Activated T-helper 1 cell treated with anti-CD3 and anti-CD28 coated beads, Interleukin-12 subunit alpha, Interleukin-12 subunit beta, Interleukin-2, Interleukin-4 antibody, amounts not matched to agents 30 ng/mL and 10 ng/mL and 1 ng/mL, durations not matched to agents 14 hours and 24 hours and 36 hours (primary cell): ENCODE results near the gene IYD. TPM values are rescaled to one million over a fixed set of nuclear protein-coding genes. Genes with fewer than 3 reads are reported as not detected.

Experiments
- DNase-seq: peaks from one replicate; pipeline ENCODE4 v3.0.0; 2021; ENCODE audit warnings: low spot score
- H3K27ac Mint-ChIP-seq: one replicate; pipeline ENCODE4 v1.8.0; 2021; ENCODE audit warnings: mild to moderate bottlenecking, mixed read lengths
- H3K27me3 Mint-ChIP-seq: one replicate; pipeline ENCODE4 v1.8.0; 2022; ENCODE audit warnings: mild to moderate bottlenecking, moderate library complexity, mixed read lengths; ENCODE audit not compliant: insufficient read depth
- H3K36me3 Mint-ChIP-seq: one replicate; pipeline ENCODE4 v1.8.0; 2021; ENCODE audit warnings: low read depth, mixed read lengths
- H3K4me1 Mint-ChIP-seq: one replicate; pipeline ENCODE4 v1.8.0; 2021; ENCODE audit warnings: low read depth, mixed read lengths
- H3K4me3 Mint-ChIP-seq: one replicate; pipeline ENCODE4 v1.8.0; 2021; ENCODE audit warnings: mild to moderate bottlenecking, moderate library complexity, mixed read lengths
- H3K9me3 Mint-ChIP-seq: one replicate; pipeline ENCODE4 v1.8.0; 2021; ENCODE audit warnings: mixed read lengths
- intact Hi-C: fragments of 100-400 bp; cut with micrococcal nuclease; formaldehyde crosslinking; loops from one replicate; pipeline ENCODE4 v1.15.1; 2024
- total RNA-seq: library from RNA; stranded (reverse); gene quantifications from 2 replicates; pipeline ENCODE4 v1.2.3, GENCODE V29; 2022

The IYD gene
- total RNA-seq, 1 donor from 2014 or later = not detected

DNA sequence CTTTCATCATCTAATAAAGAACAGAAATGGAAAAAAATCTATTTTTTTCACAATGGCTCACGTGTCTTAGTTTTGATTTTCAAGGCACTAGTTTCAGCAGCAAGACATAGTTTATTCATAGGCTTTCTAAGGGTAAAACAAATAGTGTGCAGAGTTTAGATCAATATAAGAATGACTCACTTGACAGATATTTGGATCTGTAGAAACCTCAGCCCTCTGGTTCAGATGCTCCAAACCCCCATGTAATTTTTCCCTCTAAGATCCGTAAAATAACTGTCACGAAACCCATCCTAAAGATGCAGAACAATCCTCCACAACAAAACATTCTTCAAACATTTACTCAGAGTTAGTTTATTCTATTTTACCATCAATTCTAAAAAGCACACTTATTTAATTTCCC lies 43.4 kb downstream of the IYD start:
- H3K9me3 Mint-ChIP-seq = no peaks in the 10 kb centered on the region
- H3K36me3 Mint-ChIP-seq = no peaks in the 10 kb centered on the region
- H3K4me3 Mint-ChIP-seq = no peak overlapping the region
- H3K27me3 Mint-ChIP-seq = peaks cover 28% of the 10 kb centered on the region
- peaks cover 5% of the 10 kb centered on the region for H3K4me1 Mint-ChIP-seq
- intact Hi-C loops = no loop called here
- no peak for DNase-seq
- no peak overlapping the region for H3K27ac Mint-ChIP-seq

DNA sequence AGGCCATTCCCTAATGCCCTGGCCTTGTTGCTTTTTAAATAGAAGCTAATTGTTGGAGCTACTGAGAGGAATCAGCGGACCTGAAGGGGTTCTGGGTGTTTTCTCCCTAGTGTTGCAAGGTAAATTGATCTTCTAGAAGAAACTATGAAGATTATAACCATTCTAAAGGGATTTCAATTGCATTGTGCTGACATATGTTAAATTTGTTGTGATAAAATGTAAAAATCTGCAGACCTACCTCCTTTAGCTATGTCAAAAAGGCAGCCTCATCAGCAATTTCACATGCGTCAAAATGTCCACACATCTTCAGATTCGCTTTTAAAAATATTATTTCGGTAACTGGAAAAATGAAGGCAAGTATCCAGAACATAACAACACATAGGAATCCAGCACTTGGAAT lies 44.4 kb downstream of the IYD start:
- Mint-ChIP-seq H3K9me3 (no peaks in the 10 kb centered on the region), H3K27me3 (peaks cover 34% of the 10 kb centered on the region), H3K27ac (no peak overlapping the region), H3K4me3 (no peak overlapping the region), H3K36me3 (no peaks in the 10 kb centered on the region), H3K4me1 (peaks cover 14% of the 10 kb centered on the region)
- intact Hi-C loops = no loop called here
- no peak for DNase-seq

DNA sequence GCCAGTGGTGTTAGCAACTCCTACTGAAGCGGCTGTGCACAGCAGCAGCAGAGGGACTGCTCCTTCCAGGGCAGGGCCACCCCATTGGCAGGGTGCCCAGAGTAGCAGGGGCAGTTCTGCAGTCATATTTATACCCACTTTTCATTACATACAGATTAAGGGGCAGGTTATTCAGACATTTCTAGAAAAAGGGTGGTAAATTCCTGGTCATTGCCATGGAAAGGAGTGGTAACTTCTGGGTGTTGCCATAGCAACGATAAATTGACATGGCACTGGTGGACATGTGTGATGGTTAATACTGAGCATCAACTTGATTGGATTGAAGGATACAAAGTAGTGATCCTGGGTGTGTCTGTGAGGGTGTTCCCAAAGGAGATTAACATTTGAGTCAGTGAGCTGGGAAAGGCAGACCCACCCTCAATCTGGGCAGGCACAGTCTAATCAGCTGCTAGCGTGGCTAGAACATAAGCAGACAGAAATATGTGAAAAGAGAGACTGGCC lies 45.0 kb downstream of the IYD start:
- H3K4me1 Mint-ChIP-seq = peaks cover 20% of the 10 kb centered on the region
- peaks cover 38% of the 10 kb centered on the region for H3K27me3 Mint-ChIP-seq

DNA sequence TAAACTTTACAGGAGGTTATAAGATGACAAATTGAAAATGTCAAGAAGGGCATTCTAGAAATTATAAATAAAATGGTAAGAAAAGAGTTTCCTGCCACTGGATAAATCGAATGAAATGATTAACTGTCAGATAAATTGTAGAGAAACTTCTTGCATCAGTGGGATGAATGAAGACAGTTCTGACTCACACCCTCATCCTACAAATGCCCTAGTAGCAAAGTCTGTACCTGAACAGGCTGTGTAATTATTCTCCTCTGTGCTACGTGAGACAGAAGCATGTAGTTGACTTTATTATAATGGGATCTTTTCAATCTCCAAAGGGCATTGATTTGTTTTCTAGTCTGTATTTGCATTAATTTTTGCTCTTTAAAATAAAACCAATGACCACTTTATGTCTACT lies 47.3 kb downstream of the IYD start:
- intact Hi-C loops = no loop called here
- peaks cover 44% of the 10 kb centered on the region for H3K27me3 Mint-ChIP-seq

More for the DNA sequence above, 45.0 kb downstream of the IYD start:
- Mint-ChIP-seq H3K36me3 (no peaks in the 10 kb centered on the region), H3K27ac (no peak overlapping the region), H3K4me3 (no peak overlapping the region), H3K9me3 (no peaks in the 10 kb centered on the region)
- no peak for DNase-seq
- intact Hi-C loops = no loop called here

DNA sequence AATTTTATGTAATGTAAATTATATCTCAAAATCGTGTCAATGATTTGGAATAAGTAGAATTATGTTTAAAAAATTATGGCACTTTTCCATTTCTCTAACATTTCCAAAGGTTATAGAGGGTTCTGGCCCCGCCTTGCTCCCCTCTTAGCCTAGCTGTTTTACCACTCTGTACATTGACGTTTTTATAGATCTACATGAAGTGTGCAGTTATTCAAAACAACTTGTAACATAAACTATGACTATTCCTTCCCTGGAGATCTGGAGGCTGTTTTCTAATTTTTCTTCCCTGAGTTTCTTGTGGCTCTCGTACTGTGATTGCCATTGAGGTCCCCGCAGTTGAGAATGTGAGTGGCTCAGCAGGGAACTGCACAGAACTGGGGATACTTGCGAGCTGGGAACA lies 48.4 kb downstream of the IYD start:
- Mint-ChIP-seq H3K4me1 (peaks cover 23% of the 10 kb centered on the region), H3K9me3 (no peaks in the 10 kb centered on the region), H3K27me3 (peaks cover 44% of the 10 kb centered on the region), H3K4me3 (no peak overlapping the region), H3K36me3 (peaks cover 1% of the 10 kb centered on the region), H3K27ac (no peak overlapping the region)
- DNase-seq = no peak
- intact Hi-C loops = no loop called here

More for the DNA sequence above, 47.3 kb downstream of the IYD start:
- Mint-ChIP-seq H3K4me3 (no peak overlapping the region), H3K9me3 (no peaks in the 10 kb centered on the region), H3K27ac (no peak overlapping the region), H3K4me1 (peaks cover 23% of the 10 kb centered on the region), H3K36me3 (peaks cover 1% of the 10 kb centered on the region)
- DNase-seq = no peak

DNA sequence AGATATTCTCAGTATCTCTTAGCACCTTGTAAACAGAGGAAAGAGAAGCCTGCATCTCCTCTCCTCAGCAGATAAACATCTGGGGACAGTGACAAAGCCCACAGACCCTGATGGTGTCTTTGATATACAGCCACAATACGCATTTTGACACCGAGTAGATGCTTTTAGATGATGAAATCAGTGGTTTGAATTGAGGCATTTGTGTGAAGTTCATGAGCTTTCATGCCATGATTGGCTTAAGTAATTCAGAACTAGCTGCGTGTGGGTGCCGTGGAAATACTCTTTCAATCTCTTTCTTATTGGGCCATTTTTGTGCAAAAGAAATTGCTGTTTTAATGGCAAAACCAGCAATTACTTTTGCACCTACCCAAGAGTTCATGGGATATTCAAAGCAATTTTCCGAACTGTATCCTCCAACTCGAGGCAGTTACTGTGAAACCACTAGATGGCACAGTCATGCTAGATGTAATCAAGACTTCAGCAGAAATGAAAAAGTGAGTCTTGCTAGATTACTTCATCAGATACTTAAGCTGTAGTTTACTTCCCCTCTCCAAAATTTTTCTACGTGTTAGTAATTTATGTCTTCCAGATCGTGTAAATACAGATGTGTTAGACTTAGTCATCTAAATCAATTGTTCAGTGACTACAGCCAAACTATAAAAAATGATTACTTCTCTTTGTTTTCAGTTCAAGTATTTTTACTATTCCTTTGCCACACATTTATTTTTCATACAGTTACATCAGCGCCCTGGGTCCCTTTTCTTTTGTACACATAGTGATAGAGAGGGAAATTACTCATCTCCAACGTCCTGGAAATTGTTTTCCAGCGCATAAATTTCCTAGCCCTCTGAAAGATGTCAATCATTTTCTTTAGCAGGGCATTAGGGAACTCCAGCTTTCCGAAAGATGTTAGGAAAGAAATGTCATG lies 49.4 kb downstream of the IYD start:
- peaks cover 23% of the 10 kb centered on the region for H3K4me1 Mint-ChIP-seq
- peaks cover 1% of the 10 kb centered on the region for H3K36me3 Mint-ChIP-seq
- H3K4me3 Mint-ChIP-seq = peak overlapping the region; percentile 73
- H3K27ac Mint-ChIP-seq = peak overlapping the region; percentile 45
- intact Hi-C loops = loop anchor here (1.0 to 2.0 kb wide), 3 partner anchors 182 to 397 kb away; no protein-coding TSS in a partner anchor
- H3K27me3 Mint-ChIP-seq = peaks cover 36% of the 10 kb centered on the region
- DNase-seq = peak; percentile 6
- no peaks in the 10 kb centered on the region for H3K9me3 Mint-ChIP-seq

DNA sequence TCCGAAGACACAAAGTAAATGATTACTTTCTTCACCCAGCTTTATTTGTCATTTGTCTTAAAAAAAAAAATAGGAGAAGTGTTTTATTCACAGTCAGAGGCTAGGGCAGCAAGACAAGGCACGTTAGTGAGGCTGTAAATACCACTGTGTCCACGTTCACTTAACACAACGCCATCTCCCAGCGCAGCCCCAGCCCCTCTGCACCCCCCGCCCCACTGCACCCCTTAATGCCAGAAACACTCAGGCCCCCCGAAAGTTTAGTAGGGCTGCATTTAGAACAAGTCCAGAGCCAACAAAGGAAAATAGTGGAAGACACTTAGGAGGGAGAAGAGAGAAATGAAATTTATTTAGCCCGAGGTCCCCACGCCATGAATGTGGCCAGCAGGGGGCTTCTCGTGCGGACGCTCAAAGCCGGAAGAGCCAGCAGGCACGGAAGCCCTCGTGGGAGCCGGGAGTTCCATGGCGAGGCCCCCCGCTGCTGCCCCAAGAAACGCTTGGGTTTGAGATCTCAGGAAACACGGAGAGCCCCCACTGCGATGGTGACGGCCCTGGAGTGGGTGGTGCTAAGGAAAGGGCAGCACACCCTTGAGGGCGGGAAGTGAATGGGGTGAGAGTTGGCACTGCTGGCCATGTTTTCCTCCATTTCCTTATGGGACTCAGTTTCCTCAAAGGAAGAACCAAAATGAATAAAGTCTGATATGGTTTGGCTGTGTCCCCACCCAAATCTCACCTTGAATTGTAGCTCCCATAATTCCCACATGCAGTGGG lies 50.2 kb downstream of the IYD start:
- H3K27ac Mint-ChIP-seq = no peak overlapping the region
- H3K27me3 Mint-ChIP-seq = peaks cover 36% of the 10 kb centered on the region
- H3K9me3 Mint-ChIP-seq = no peaks in the 10 kb centered on the region
- intact Hi-C loops = loop anchor here (1.0 to 2.0 kb wide), 3 partner anchors 181 to 396 kb away; no protein-coding TSS in a partner anchor
- DNase-seq = no peak
- peaks cover 23% of the 10 kb centered on the region for H3K4me1 Mint-ChIP-seq
- peaks cover 1% of the 10 kb centered on the region for H3K36me3 Mint-ChIP-seq
- peak overlapping the region; percentile 73 for H3K4me3 Mint-ChIP-seq

DNA sequence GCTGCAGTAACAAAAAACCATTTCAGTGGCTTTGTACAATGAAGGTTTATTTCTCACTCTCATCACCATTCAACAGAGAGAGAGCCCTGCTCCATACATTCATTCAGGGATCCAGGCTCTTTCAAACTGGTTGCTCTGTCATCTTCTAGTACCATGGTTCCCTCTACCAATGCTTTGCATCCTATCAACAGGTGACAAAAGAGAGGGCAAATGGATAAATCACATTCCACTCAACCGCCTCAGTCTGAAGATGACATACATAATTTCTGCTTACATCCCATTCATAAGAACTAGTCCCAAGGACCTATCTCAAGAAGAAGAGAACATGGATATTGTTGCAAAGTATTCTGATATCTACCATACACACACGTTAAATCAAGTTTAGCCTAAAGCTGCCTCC lies 51.6 kb downstream of the IYD start:
- Mint-ChIP-seq H3K9me3 (no peaks in the 10 kb centered on the region), H3K36me3 (peaks cover 1% of the 10 kb centered on the region), H3K4me1 (peaks cover 23% of the 10 kb centered on the region), H3K4me3 (no peak overlapping the region), H3K27me3 (peaks cover 29% of the 10 kb centered on the region), H3K27ac (no peak overlapping the region)
- intact Hi-C loops = no loop called here
- DNase-seq = no peak

DNA sequence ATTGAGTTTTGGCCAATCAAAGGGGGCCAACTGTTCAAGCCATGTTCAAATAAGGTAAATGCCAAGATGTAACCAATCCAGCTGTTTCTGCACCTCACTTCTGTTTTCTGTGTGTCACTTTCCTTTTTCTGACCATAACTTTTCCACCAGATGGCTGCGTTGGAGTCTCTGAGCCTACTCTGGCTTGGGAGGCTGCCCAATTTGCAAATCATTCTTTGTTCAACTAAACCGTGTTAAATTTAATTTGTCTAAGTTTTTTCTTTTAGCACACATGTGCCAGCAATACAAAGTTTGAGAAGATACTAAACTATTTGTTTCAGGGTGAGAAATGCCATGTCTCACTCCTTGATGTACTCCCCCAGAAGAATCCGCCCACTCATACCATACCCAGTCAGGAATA lies 52.1 kb downstream of the IYD start:
- no peak for DNase-seq
- Mint-ChIP-seq H3K36me3 (peaks cover 1% of the 10 kb centered on the region), H3K4me3 (no peak overlapping the region), H3K27me3 (peaks cover 25% of the 10 kb centered on the region), H3K9me3 (no peaks in the 10 kb centered on the region), H3K27ac (no peak overlapping the region), H3K4me1 (peaks cover 23% of the 10 kb centered on the region)
- intact Hi-C loops = no loop called here

DNA sequence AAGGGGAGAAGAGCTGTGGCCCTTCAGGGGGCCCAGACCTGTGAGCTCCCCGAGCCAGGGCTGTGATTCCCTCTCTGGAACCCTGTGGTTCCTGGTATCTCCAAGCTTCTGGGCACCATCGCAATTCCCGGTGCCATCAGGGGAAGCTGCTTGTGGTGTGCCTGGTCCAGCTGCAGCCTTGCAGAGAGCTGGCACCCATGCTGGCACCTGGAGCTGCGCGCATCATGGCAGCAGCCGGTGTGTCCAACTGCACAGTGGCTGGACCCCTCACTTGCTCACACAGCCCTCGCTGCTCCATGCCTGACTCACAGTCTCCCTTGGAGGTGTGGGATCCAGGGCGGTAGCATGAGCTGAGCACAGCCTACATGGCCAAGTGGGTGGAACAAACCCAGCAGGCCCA lies 56.7 kb downstream of the IYD start:
- DNase-seq = no peak
- Mint-ChIP-seq H3K4me1 (no peaks in the 10 kb centered on the region), H3K27me3 (no peaks in the 10 kb centered on the region), H3K4me3 (no peak overlapping the region), H3K36me3 (no peaks in the 10 kb centered on the region), H3K27ac (no peak overlapping the region), H3K9me3 (no peaks in the 10 kb centered on the region)
- intact Hi-C loops = no loop called here

DNA sequence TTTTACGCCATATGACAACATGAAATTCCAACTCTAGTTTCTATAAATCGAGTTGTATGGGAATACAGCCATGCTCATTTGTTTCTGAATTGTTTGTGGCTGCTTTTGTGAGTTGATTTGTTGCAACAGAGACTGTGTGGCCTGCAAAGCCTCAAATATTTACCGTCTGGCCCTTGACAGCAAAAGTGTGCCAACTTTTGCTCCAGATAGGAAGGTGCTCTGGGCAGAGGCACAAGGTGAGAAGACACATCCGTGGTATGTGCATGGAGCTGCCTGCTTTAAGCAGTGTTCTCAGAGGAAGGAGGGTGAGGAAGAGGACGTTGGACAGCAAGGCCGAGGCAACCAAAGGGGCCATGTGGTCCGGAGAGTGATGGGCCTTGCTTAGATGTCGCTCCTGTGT lies 57.4 kb downstream of the IYD start:
- Mint-ChIP-seq H3K9me3 (no peaks in the 10 kb centered on the region), H3K27ac (no peak overlapping the region), H3K27me3 (no peaks in the 10 kb centered on the region), H3K4me1 (no peaks in the 10 kb centered on the region), H3K4me3 (no peak overlapping the region), H3K36me3 (no peaks in the 10 kb centered on the region)
- DNase-seq = no peak
- intact Hi-C loops = no loop called here

DNA sequence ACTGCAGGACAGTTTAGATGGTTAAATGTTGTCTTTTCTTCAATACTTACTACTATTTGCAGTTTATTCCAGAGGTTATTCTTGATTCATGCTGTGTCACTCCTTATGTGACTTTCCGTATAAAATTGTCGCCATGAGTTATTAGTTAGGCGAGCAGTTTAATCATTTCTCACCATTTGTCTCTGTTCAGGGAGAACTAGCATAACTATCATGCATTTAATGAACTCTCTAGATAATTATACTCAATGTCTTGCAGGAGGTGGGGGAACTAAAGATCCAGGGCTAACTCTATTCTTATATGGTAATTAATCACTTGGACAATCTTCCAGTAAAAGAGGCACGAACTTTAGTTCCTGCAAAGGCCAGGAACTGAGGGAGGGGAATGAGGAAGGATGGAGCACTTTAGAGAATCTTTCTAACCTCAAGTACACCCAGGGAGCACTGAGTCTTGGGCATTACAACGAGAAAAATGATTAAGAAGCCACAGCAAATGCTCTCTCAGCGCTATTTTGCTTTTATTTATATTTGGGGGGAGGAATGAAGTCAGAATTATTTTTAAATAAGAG lies 58.3 kb downstream of the IYD start:
- Mint-ChIP-seq H3K4me3 (no peak overlapping the region), H3K36me3 (no peaks in the 10 kb centered on the region), H3K9me3 (no peaks in the 10 kb centered on the region), H3K27me3 (no peaks in the 10 kb centered on the region), H3K27ac (no peak overlapping the region), H3K4me1 (no peaks in the 10 kb centered on the region)
- intact Hi-C loops = no loop called here
- no peak for DNase-seq

DNA sequence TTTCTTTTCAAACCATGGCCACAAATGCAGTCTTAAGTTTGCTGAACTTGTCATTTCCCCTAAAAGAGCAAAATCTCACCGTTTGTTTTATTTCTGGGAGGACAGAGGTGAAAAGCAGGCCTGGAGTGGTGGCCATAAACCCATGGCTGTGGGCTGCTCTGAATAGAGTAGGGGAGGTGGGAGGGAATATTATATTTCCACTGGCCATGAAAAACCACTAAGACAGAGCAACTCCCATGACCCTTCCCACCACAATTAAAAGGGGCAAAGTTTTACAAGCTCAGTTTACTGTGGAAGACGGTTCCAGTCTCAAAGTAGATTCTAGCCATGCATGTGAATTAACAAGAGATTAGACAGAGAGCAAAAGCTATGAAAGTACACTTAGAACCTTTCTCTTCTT lies 59.0 kb downstream of the IYD start:
- Mint-ChIP-seq H3K27ac (no peak overlapping the region), H3K4me1 (no peaks in the 10 kb centered on the region), H3K4me3 (no peak overlapping the region), H3K36me3 (no peaks in the 10 kb centered on the region), H3K27me3 (peaks cover 2% of the 10 kb centered on the region), H3K9me3 (no peaks in the 10 kb centered on the region)
- DNase-seq = no peak
- intact Hi-C loops = no loop called here
